GM10847 (cell line): ENCODE data around the gene PLA2G4E.

Experiments
- POLR2A ChIP-seq: IDR thresholded peaks from 2 replicates; pipeline ENCODE4 v1.6.1; 2011; ENCODE audit not compliant: insufficient read length; ENCODE audit errors: extremely low read depth

Gene PLA2G4E

GRCh38 chr15:41954036-41954435 is 66.8 kb downstream of the PLA2G4E start:
- TF ChIP-seq POLR2A: no peak

GRCh38 chr15:41952013-41952563 is 68.8 kb downstream of the PLA2G4E start:
- no peak for TF ChIP-seq POLR2A

- no peak for TF ChIP-seq POLR2A
These were observed 69.3 kb downstream of the PLA2G4E start for GRCh38 chr15:41951571-41951970.

GRCh38 chr15:41950489-41950888 is 70.4 kb downstream of the PLA2G4E start:
- no peak for TF ChIP-seq POLR2A

- no peak for TF ChIP-seq POLR2A
These were observed 70.7 kb downstream of the PLA2G4E start for GRCh38 chr15:41950127-41950483.

- TF ChIP-seq POLR2A: no peak
These were observed 71.3 kb downstream of the PLA2G4E start for GRCh38 chr15:41949401-41950126.

GRCh38 chr15:41948490-41948889 is 72.4 kb downstream of the PLA2G4E start:
- TF ChIP-seq POLR2A: no peak

GRCh38 chr15:41946970-41947369 is 73.9 kb downstream of the PLA2G4E start:
- no peak for TF ChIP-seq POLR2A

- TF ChIP-seq POLR2A: no peak
These were observed 75.1 kb downstream of the PLA2G4E start for GRCh38 chr15:41945731-41946130.

- no peak for TF ChIP-seq POLR2A
These were observed 75.6 kb downstream of the PLA2G4E start for GRCh38 chr15:41945221-41945620.

GRCh38 chr15:41944313-41944940 is 76.4 kb downstream of the PLA2G4E start:
- no peak for TF ChIP-seq POLR2A

- TF ChIP-seq POLR2A: no peak
These were observed 77.1 kb downstream of the PLA2G4E start for GRCh38 chr15:41943543-41944312.

GRCh38 chr15:41942886-41943285 is 78.0 kb downstream of the PLA2G4E start:
- no peak for TF ChIP-seq POLR2A

GRCh38 chr15:41941644-41942415 is 79.0 kb downstream of the PLA2G4E start:
- no peak for TF ChIP-seq POLR2A

- TF ChIP-seq POLR2A: no peak
These were observed 80.4 kb downstream of the PLA2G4E start for GRCh38 chr15:41940441-41940857.
